CD4-positive, CD25-positive, alpha-beta regulatory T cell (primary cell): ENCODE data around the gene PSMA1. TPM values are rescaled to one million over a fixed set of nuclear protein-coding genes. Genes with fewer than 3 reads are reported as not detected.
A peak's percentile ranks its signal among the peaks of the same experiment; 100 is the strongest.

Experiments
- ATAC-seq, 2 donors: fragments of 150-1000 bp; cut with Tn5 transposase; one replicate each; pipeline ENCODE4 v1.10.0; 2021; ENCODE audit warnings: low read depth in 2 of 2, moderate number of reproducible peaks in 2 of 2, moderate library complexity in 1 of 2
- DNase-seq, 3 donors: peaks; one replicate each; pipeline versions ENCODE4 v3.0.0 to v3.0.0-alpha.2; 2012 to 2022; ENCODE audit warnings: mixed read lengths in 1 of 3
- H3K27ac ChIP-seq: one replicate; pipeline ENCODE4 v1.7.0; 2013; ENCODE audit warnings: mild to moderate bottlenecking, low read length; ENCODE audit not compliant: insufficient read depth, poor library complexity, severe bottlenecking
- H3K27me3 ChIP-seq: one replicate; pipeline ENCODE4 v1.7.0; 2013; ENCODE audit warnings: low read length; ENCODE audit not compliant: control insufficient read depth, insufficient read depth
- H3K36me3 ChIP-seq: one replicate; pipeline ENCODE4 v1.7.0; 2013; ENCODE audit warnings: mild to moderate bottlenecking, low read length, moderate library complexity; ENCODE audit not compliant: control insufficient read depth, insufficient read depth
- H3K4me1 ChIP-seq: 2 replicates; pipeline ENCODE4 v1.7.0; 2013; ENCODE audit warnings: mild to moderate bottlenecking, low read length; ENCODE audit not compliant: insufficient read depth, control insufficient read depth, poor library complexity, severe bottlenecking
- H3K4me3 ChIP-seq: one replicate; pipeline ENCODE4 v1.7.0; 2013; ENCODE audit warnings: low read depth, mild to moderate bottlenecking, low read length, moderate library complexity
- H3K9me3 ChIP-seq, 2 experiments: 1 replicate in 1 of 2; 2 replicates in 1 of 2; pipeline ENCODE4 v1.7.0; 2013; ENCODE audit warnings: low read length in 2 of 2, mild to moderate bottlenecking in 1 of 2, moderate library complexity in 1 of 2; ENCODE audit not compliant: control insufficient read depth in 2 of 2
- H3K27ac Mint-ChIP-seq, 3 donors: one replicate each; pipeline ENCODE4 v1.8.0; 2020 to 2022; ENCODE audit warnings: mild to moderate bottlenecking in 3 of 3, mixed read lengths in 3 of 3, moderate library complexity in 2 of 3
- H3K27me3 Mint-ChIP-seq: one replicate; pipeline ENCODE4 v1.8.0; 2022; ENCODE audit warnings: mild to moderate bottlenecking, mixed read lengths
- H3K36me3 Mint-ChIP-seq: one replicate; pipeline ENCODE4 v1.8.0; 2020; ENCODE audit warnings: mixed read lengths
- H3K4me1 Mint-ChIP-seq, 4 donors: one replicate each; pipeline ENCODE4 v1.8.0; 2020 to 2022; ENCODE audit warnings: mixed read lengths in 4 of 4, mild to moderate bottlenecking in 1 of 4
- H3K4me3 Mint-ChIP-seq, 4 donors: one replicate each; pipeline ENCODE4 v1.8.0; 2020 to 2022; ENCODE audit warnings: mild to moderate bottlenecking in 4 of 4, mixed read lengths in 4 of 4, moderate library complexity in 3 of 4
- H3K9me3 Mint-ChIP-seq, 7 donors: one replicate each; pipeline ENCODE4 v1.8.0; 2020 to 2022; ENCODE audit warnings: mixed read lengths in 7 of 7, mild to moderate bottlenecking in 3 of 7, moderate library complexity in 2 of 7
- polyA plus RNA-seq, 4 donors: library from polyadenylated mRNA; unstranded; fragments of 300-500 nt; fragmentation: Illumina TruSeq; gene quantifications; one replicate each; pipeline ENCODE4 v1.2.3, GENCODE V29; 2021
- total RNA-seq: library from RNA; stranded (reverse); gene quantifications from one replicate; pipeline ENCODE4 v1.2.3, GENCODE V29; 2022

PSMA1 gene
- total and polyA plus RNA-seq, 5 donors from 2014 or later = 163 to 224 (median 190) TPM

GRCh38 chr11:14503023-14503422 lies 17.2 kb downstream of the PSMA1 start:
- Histone ChIP-seq H3K4me3 (no peak overlapping the region), H3K27ac (no peak overlapping the region), H3K36me3 (peaks cover 47% of the 10 kb centered on the region), H3K27me3 (no peaks in the 10 kb centered on the region), H3K9me3 (no peaks in the 10 kb centered on the region), H3K4me1 (peaks cover 17% of the 10 kb centered on the region)
- no peak for ATAC-seq
- no peak for DNase-seq
- Mint-ChIP-seq H3K4me3 (no peak overlapping the region), H3K4me1 (peaks cover 7 to 40% (median 15%) of the 10 kb centered on the region in 4 donors), H3K9me3 (no peaks in the 10 kb centered on the region), H3K27ac (no peak overlapping the region), H3K36me3 (peaks cover 23% of the 10 kb centered on the region), H3K27me3 (peaks cover 5% of the 10 kb centered on the region)

- no peak overlapping the region for H3K27ac ChIP-seq
- peaks cover 27% of the 10 kb centered on the region for H3K36me3 Mint-ChIP-seq
- no peak for ATAC-seq
Measured at GRCh38 chr11:14502039-14502438, 18.1 kb downstream of the PSMA1 start.

GRCh38 chr11:14500181-14500651 lies 20.0 kb downstream of the PSMA1 start:
- peak; percentile 46 for ATAC-seq
- peak; percentile 51 to 88 (median 74) for DNase-seq
- H3K36me3 Mint-ChIP-seq = peaks cover 29% of the 10 kb centered on the region
- Histone ChIP-seq H3K27me3 (no peaks in the 10 kb centered on the region), H3K9me3 (no peaks in the 10 kb centered on the region), H3K4me3 (peak overlapping the region; percentile 98), H3K4me1 (peaks cover 23% of the 10 kb centered on the region), H3K36me3 (peaks cover 37% of the 10 kb centered on the region), H3K27ac (peak overlapping the region; percentile 79)
- no peaks in the 10 kb centered on the region for H3K9me3 Mint-ChIP-seq
- peak overlapping the region; percentile 83 to 98 (median 97) for H3K27ac Mint-ChIP-seq
- peaks cover 13 to 55% (median 37%) of the 10 kb centered on the region in 4 donors for H3K4me1 Mint-ChIP-seq
- peak overlapping the region; percentile 82 to 100 (median 94) for H3K4me3 Mint-ChIP-seq
- H3K27me3 Mint-ChIP-seq = peaks cover 5% of the 10 kb centered on the region

More at GRCh38 chr11:14502039-14502438, 18.1 kb downstream of the PSMA1 start:
- Histone ChIP-seq H3K9me3 (no peaks in the 10 kb centered on the region), H3K27me3 (no peaks in the 10 kb centered on the region), H3K36me3 (peaks cover 46% of the 10 kb centered on the region), H3K4me3 (no peak overlapping the region), H3K4me1 (peaks cover 18% of the 10 kb centered on the region)
- H3K4me1 Mint-ChIP-seq = peaks cover 8 to 50% (median 24%) of the 10 kb centered on the region in 4 donors
- peaks cover 5% of the 10 kb centered on the region for H3K27me3 Mint-ChIP-seq
- no peak for DNase-seq
- H3K27ac Mint-ChIP-seq = no peak overlapping the region
- H3K9me3 Mint-ChIP-seq = no peaks in the 10 kb centered on the region
- no peak overlapping the region for H3K4me3 Mint-ChIP-seq

GRCh38 chr11:14499560-14500180 lies 20.5 kb downstream of the PSMA1 start, which contains the start of gene COPB1:
Gene COPB1 (minus strand): TSS chr11:14499811. CDS start chr11:14498928, 883 bp downstream.
- Mint-ChIP-seq H3K4me1 (peaks cover 19 to 60% (median 43%) of the 10 kb centered on the region in 4 donors), H3K36me3 (peaks cover 29% of the 10 kb centered on the region), H3K9me3 (no peaks in the 10 kb centered on the region), H3K27me3 (peaks cover 5% of the 10 kb centered on the region), H3K27ac (peak within 1 kb of the TSS; percentile 83 to 98 (median 97)), H3K4me3 (peak within 1 kb of the TSS; percentile 82 to 100 (median 94))
- ATAC-seq = peak; percentile 95 to 98
- Histone ChIP-seq H3K4me3 (peak within 1 kb of the TSS; percentile 98), H3K27ac (peak within 1 kb of the TSS; percentile 79), H3K9me3 (no peaks in the 10 kb centered on the region), H3K27me3 (no peaks in the 10 kb centered on the region), H3K36me3 (peaks cover 37% of the 10 kb centered on the region), H3K4me1 (peaks cover 23% of the 10 kb centered on the region)
- DNase-seq = peak; percentile 86 to 97 (median 92)

- Histone ChIP-seq H3K9me3 (no peaks in the 10 kb centered on the region), H3K27ac (peak overlapping the region; percentile 79), H3K36me3 (peaks cover 37% of the 10 kb centered on the region), H3K27me3 (no peaks in the 10 kb centered on the region), H3K4me1 (peaks cover 23% of the 10 kb centered on the region), H3K4me3 (peak overlapping the region; percentile 98)
- Mint-ChIP-seq H3K9me3 (no peaks in the 10 kb centered on the region), H3K27me3 (peaks cover 5% of the 10 kb centered on the region), H3K4me1 (peaks cover 24 to 60% (median 46%) of the 10 kb centered on the region in 4 donors), H3K27ac (peak overlapping the region; percentile 83 to 98 (median 97)), H3K4me3 (peak overlapping the region; percentile 82 to 100 (median 94)), H3K36me3 (peaks cover 31% of the 10 kb centered on the region)
- peak in 2 of 3 donors; percentile 39 to 52 for DNase-seq
- ATAC-seq = peak; percentile 9 to 20
Measured at GRCh38 chr11:14499178-14499559, 21.0 kb downstream of the PSMA1 start.

- Mint-ChIP-seq H3K36me3 (peaks cover 41% of the 10 kb centered on the region), H3K4me1 (peaks cover 15 to 20% (median 18%) of the 10 kb centered on the region in 4 donors), H3K4me3 (no peak overlapping the region), H3K27me3 (no peaks in the 10 kb centered on the region), H3K27ac (peak overlapping the region in 2 of 3 donors; percentile 60 to 67), H3K9me3 (no peaks in the 10 kb centered on the region)
- ATAC-seq (no peak), DNase-seq (no peak)
- Histone ChIP-seq H3K36me3 (peaks cover 92% of the 10 kb centered on the region), H3K4me1 (no peaks in the 10 kb centered on the region), H3K27ac (no peak overlapping the region), H3K9me3 (no peaks in the 10 kb centered on the region), H3K27me3 (no peaks in the 10 kb centered on the region), H3K4me3 (no peak overlapping the region)
Measured at GRCh38 chr11:14480716-14481115, 39.5 kb downstream of the PSMA1 start.

- peak overlapping the region in 2 of 3 donors; percentile 63 to 93 for H3K27ac Mint-ChIP-seq
- H3K4me3 Mint-ChIP-seq = peak overlapping the region in 1 of 4 donors; percentile 32
- peaks cover 94% of the 10 kb centered on the region for H3K36me3 ChIP-seq
- ATAC-seq (no peak), DNase-seq (no peak)
- no peak overlapping the region for H3K27ac ChIP-seq
- no peaks in the 10 kb centered on the region for H3K4me1 ChIP-seq
- no peak overlapping the region for H3K4me3 ChIP-seq
- no peaks in the 10 kb centered on the region for H3K27me3 ChIP-seq
- H3K4me1 Mint-ChIP-seq = peaks cover 37 to 47% (median 41%) of the 10 kb centered on the region in 4 donors
- H3K27me3 Mint-ChIP-seq = no peaks in the 10 kb centered on the region
- no peaks in the 10 kb centered on the region for H3K9me3 Mint-ChIP-seq
- H3K9me3 ChIP-seq = no peaks in the 10 kb centered on the region
- H3K36me3 Mint-ChIP-seq = peaks cover 68% of the 10 kb centered on the region
Measured at GRCh38 chr11:14471127-14471526, 49.1 kb downstream of the PSMA1 start.
